GM18868 (cell line): ENCODE results near the gene PPP1R1B.

Experiments
- ATAC-seq: cut with Tn5 transposase; IDR thresholded peaks from one replicate; pipeline ENCODE4 v1.9.1; 2021; ENCODE audit warnings: mild to moderate bottlenecking, moderate library complexity; ENCODE audit not compliant: unreplicated experiment

Gene PPP1R1B

GRCh38 chr17:39666231-39666600, 39.5 kb downstream of the PPP1R1B start:
- no peak for ATAC-seq

GRCh38 chr17:39666601-39667261, 40.0 kb downstream of the PPP1R1B start:
- ATAC-seq = no peak

GRCh38 chr17:39667262-39667944, 40.7 kb downstream of the PPP1R1B start:
- ATAC-seq = no peak

GRCh38 chr17:39667945-39668924, 41.5 kb downstream of the PPP1R1B start, which contains the start of gene PNMT:
PNMT (plus strand) TSS chr17:39668453; CDS start chr17:39668476, 23 bp downstream.
- ATAC-seq = no peak

- no peak for ATAC-seq
These were observed 43.4 kb downstream of the PPP1R1B start for GRCh38 chr17:39669897-39670735.

GRCh38 chr17:39670746-39671145, 44.0 kb downstream of the PPP1R1B start:
- no peak for ATAC-seq

- ATAC-seq = no peak
These were observed 45.1 kb downstream of the PPP1R1B start for GRCh38 chr17:39671651-39672521.

GRCh38 chr17:39672522-39673334, 46.0 kb downstream of the PPP1R1B start:
- ATAC-seq = no peak

- ATAC-seq = no peak
These were observed 46.8 kb downstream of the PPP1R1B start for GRCh38 chr17:39673335-39674081.

GRCh38 chr17:39674179-39674578, 47.4 kb downstream of the PPP1R1B start:
- ATAC-seq = no peak

GRCh38 chr17:39674702-39675389, 48.1 kb downstream of the PPP1R1B start:
- ATAC-seq = no peak

- ATAC-seq = no peak
These were observed 48.8 kb downstream of the PPP1R1B start for GRCh38 chr17:39675390-39676082.

- no peak for ATAC-seq
These were observed 49.6 kb downstream of the PPP1R1B start for GRCh38 chr17:39676198-39676819.

GRCh38 chr17:39677072-39677471, 50.3 kb downstream of the PPP1R1B start:
- ATAC-seq = no peak

- ATAC-seq = no peak
These were observed 51.0 kb downstream of the PPP1R1B start for GRCh38 chr17:39677542-39678339.
